Measurements from ENCODE around the gene FIGNL2. TPM values are rescaled to one million over a fixed set of nuclear protein-coding genes. Genes with fewer than 3 reads are reported as not detected.
"Not testable (repeated sequence)": the region's sequence is repeated elsewhere in the genome, so short reads cannot be mapped to it uniquely, and the experiment has no call there.

The FIGNL2 gene
- total RNA-seq, 1 donor from 2014 or later = 17.8 TPM

- Mint-ChIP-seq H3K27me3 (peaks cover 2% of the 10 kb centered on the region), H3K9me3 (no peaks in the 10 kb centered on the region), H3K36me3 (no peaks in the 10 kb centered on the region), H3K27ac (no peak within 1 kb of the TSS), H3K4me1 (ENCODE audit: unreplicated experiment) (peaks cover 15% of the 10 kb centered on the region), H3K4me3 (peak within 1 kb of the TSS; percentile 69)
- no peak for TF ChIP-seq CTCF (conservative IDR thresholded peaks at IDR 0.05)
- DNase-seq (ENCODE audit: extremely low spot score, unreplicated experiment) = no peak
Measured at GRCh38 chr12:51887476-51888315, 39.2 kb upstream of the FIGNL2 start, which contains the start of gene ANKRD33. ANKRD33 (plus strand) TSS chr12:51888103; CDS start chr12:51888187, 84 bp downstream.

GRCh38 chr12:51886021-51886710 is 37.6 kb upstream of the FIGNL2 start:
- Mint-ChIP-seq H3K27ac (no peak overlapping the region), H3K4me3 (peak overlapping the region; percentile 41), H3K4me1 (ENCODE audit: unreplicated experiment) (peaks cover 12% of the 10 kb centered on the region), H3K27me3 (peaks cover 2% of the 10 kb centered on the region), H3K9me3 (no peaks in the 10 kb centered on the region), H3K36me3 (no peaks in the 10 kb centered on the region)
- DNase-seq (ENCODE audit: extremely low spot score, unreplicated experiment) = no peak
- TF ChIP-seq CTCF (conservative IDR thresholded peaks at IDR 0.05) = no peak

GRCh38 chr12:51885294-51886020 is 36.9 kb upstream of the FIGNL2 start:
- DNase-seq (ENCODE audit: extremely low spot score, unreplicated experiment); H3K27me3 Mint-ChIP-seq; H3K27ac Mint-ChIP-seq; H3K36me3 Mint-ChIP-seq; H3K9me3 Mint-ChIP-seq: not testable (repeated sequence)
- H3K4me3 Mint-ChIP-seq = peak overlapping the region; percentile 41
- peaks cover 12% of the 10 kb centered on the region for H3K4me1 Mint-ChIP-seq (ENCODE audit: unreplicated experiment)

DNA sequence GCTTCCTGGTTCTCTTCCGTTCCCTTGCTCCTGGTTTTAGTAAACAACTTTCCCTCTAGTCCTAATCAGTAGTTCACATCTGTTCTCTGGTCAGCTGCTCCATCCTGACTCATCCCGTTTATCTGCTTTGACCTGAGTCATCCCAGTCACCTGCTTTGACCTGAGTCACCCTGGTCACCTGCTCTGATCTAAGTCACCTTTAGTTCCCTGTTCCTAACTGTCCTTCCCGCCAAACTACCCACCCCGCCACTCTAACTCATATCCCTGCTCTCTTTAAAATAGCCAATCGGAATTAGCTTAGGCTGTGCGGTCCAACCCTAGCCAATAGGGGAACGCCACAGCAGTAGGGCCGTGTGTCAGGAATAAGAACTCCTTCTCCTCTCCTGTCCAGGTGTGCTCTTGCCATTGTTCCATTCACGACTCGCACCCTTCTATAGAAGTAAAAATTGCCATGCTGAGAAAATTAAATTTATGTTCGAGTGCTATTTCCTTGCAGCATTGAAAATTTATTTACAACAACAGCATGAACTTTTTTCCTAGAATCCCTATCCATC is 36.2 kb upstream of the FIGNL2 start:
- H3K27ac Mint-ChIP-seq = no peak overlapping the region
- TF ChIP-seq CTCF (conservative IDR thresholded peaks at IDR 0.05) = no peak
- H3K27me3 Mint-ChIP-seq = peaks cover 2% of the 10 kb centered on the region
- no peak for DNase-seq (ENCODE audit: extremely low spot score, unreplicated experiment)
- H3K4me1 Mint-ChIP-seq (ENCODE audit: unreplicated experiment) = peaks cover 12% of the 10 kb centered on the region
- no peak overlapping the region for H3K4me3 Mint-ChIP-seq
- no peaks in the 10 kb centered on the region for H3K9me3 Mint-ChIP-seq
- H3K36me3 Mint-ChIP-seq = no peaks in the 10 kb centered on the region

- H3K27me3 Mint-ChIP-seq = peaks cover 2% of the 10 kb centered on the region
- no peaks in the 10 kb centered on the region for H3K9me3 Mint-ChIP-seq
- H3K36me3 Mint-ChIP-seq = no peaks in the 10 kb centered on the region
- no peak for TF ChIP-seq CTCF (conservative IDR thresholded peaks at IDR 0.05)
- H3K27ac Mint-ChIP-seq = no peak overlapping the region
- peaks cover 12% of the 10 kb centered on the region for H3K4me1 Mint-ChIP-seq (ENCODE audit: unreplicated experiment)
- no peak for DNase-seq (ENCODE audit: extremely low spot score, unreplicated experiment)
- H3K4me3 Mint-ChIP-seq = no peak overlapping the region
Measured at GRCh38 chr12:51883998-51884675, 35.6 kb upstream of the FIGNL2 start.
